HG02840 (cell line): ENCODE data around the gene ALG13.
A peak's percentile ranks its signal among the peaks of the same experiment; 100 is the strongest.
"Not testable (repeated sequence)": the region's sequence is repeated elsewhere in the genome, so short reads cannot be mapped to it uniquely, and the experiment has no call there.

Experiments used
- ATAC-seq: cut with Tn5 transposase; IDR thresholded peaks from one replicate; pipeline ENCODE4 v1.9.1; 2021; ENCODE audit warnings: mild to moderate bottlenecking, moderate library complexity, moderate number of reproducible peaks; ENCODE audit not compliant: unreplicated experiment, low FRiP score

Gene ALG13

DNA sequence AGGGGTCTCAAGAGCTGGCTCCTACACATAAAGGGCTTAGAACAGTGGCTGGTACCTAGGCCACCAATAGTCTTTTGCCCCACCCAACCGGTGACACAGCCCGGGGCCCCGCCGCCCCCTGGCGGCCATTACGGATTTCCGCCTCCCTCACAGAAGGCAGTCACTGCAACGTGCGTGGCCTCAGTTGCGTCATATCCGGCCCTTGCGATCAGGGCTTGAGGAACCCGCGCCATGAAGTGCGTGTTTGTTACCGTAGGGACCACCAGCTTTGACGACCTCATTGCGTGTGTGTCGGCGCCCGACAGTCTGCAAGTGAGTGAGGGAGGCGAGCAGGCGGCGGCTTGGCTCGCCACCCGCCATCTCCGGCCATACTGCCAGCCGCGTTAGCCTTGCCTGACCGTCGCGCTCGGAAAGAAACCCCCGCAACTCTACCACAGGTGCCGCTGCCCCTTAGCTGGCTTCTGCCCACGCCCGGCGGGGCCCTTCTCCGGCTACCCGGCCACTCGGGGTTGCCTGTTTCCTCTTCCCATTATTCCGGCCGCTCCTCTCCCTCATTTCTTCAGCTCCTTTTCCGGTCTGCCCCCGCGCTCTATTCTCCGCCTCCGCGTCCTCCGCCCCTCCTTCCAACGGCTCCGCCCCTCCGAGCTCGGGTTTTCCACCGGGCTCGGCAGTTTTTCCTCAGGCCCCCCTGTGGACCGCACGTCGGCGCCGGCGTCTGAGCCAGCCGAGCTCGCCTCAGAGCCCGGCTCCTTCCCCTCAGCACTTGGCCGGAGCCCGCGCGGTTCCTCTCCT is at the start of gene ALG13:
Gene ALG13, plus strand, starts transcription at position 183 of the 792 bp plus-strand sequence. Its CDS starts 49 bp downstream, at position 232.
- ATAC-seq = peak; percentile 96

DNA sequence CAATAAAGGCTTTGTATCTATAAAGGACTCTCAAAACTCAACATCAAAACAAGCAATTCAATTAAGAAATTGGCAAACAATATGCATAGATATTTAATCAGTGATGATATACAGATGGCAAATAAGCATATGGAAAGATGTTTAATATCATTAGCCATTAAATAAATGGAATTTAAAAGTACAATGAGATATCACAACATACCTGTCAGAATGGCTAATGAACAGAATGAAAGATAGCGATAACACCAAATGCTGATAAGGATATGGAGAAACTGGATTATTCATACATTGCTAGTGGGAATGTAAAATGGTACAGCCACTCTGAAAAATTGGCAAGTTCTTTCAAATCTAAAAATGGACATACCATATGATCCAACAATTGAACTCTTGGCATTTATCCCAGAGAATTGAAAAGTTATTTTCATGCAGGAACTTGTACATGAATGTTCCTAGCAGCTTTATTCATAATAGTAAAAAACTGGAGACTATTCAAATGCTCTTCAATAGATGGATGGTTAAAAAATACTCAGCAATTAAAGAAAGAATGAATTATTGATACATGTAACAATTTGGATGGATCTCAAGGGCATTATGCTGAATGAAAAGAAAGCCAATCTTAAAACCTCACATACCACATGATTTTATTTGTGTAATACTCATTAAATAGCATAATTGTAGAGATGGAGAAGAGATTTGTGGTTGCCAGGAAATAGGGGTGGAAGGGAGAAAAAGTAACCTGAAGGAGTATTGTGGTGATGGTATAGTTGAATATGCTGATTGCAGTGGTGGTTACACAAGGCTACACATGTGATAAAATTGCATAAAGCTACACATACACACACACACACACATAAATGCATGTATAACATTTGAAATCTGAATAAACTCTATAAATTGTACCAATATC is 45.9 kb upstream of the ALG13 start:
- ATAC-seq = no peak

DNA sequence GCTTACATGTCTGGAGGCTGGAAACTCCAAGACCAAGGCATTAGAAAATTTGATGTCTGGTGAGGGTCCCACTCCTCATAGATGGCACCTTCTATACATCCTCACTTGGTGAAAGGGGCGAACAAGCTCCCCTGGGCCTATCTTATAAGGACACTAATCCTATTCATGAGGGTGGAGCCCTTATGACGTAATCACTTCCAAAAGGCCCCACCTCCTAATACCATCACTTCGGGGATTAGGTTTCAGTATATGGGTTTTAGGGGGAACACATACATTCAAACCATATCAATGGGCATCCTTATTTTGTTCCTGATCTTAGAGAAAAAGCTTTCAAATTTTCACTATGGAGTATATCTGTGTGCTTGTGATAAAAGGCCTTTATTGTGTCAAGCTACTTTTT is 39.0 kb upstream of the ALG13 start:
- no peak for ATAC-seq

DNA sequence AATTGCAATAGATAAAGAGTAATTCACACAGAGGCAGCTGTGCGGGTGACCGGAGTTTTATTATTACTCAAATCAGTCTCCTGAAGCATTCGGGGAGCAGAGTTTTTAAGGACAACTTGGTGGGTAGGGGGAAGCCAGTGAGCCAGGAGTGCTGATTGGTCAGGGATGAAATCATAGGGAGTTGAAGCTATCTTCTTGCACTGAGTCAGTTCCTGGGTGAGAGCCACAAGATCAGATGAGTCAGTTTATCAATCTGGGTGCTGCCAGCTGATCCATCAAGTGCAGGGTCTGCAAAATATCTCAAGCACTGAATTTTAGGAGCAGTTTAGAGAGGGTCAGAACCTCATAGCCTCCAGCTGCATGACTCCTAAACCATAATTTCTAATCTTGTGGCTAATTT is 35.8 kb upstream of the ALG13 start:
- not testable (repeated sequence) for ATAC-seq

DNA sequence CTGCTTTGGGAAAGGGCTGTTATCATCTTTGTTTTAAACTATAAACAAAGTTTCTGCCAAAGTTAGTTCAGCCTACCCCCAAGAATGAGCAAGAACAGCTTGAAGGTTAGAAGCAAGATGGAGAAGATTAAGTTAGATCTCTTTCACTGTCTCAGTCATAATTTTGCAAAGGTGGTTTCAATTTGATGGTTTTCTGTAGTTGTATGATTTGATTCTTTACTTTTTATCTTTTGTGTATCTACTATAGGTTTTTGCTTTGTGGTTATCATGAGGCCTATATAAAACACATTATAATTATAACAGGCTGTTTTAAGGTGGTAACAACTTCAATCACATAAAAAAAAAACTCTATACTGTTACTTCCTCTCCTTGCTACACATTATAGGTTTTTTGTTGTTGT is 35.4 kb upstream of the ALG13 start:
- no peak for ATAC-seq

DNA sequence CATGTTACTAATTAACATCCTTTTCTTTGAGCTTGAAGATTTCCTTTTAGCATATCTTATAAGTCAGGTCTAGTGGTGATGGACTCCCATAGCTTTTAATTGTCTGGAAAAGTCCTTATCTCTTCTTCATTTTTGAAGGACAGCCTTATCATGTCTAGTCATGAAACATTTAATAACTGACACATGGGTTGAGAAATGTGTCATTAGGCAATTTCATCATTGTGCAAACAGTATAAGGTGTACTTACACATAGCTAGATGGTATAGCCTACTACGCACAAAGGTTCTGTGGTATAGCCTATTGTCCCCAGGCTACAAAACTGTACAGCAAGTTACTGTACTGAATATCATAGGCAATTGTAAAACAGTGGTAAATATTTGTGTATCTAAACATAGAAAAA is 34.5 kb upstream of the ALG13 start:
- no peak for ATAC-seq

DNA sequence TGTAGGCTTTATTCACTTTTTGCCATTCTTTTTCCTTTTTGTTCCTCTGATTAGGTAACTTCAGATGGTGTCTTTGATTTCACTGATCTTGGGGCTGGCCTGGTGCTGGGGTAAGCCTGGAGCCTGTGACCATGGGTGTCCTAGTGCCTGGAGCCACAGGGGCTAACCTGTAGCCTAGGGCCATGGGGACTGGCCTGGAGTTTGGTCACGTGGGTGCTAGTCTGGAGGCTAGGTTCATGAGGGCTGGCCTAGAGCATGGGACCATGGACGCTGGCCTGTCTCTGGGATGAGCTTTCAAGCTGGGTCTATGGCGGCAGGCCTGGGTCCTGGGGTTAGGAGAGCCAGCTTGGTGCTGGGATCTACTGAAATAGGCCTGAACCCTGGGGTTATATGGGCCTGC is 32.2 kb upstream of the ALG13 start:
- no peak for ATAC-seq

DNA sequence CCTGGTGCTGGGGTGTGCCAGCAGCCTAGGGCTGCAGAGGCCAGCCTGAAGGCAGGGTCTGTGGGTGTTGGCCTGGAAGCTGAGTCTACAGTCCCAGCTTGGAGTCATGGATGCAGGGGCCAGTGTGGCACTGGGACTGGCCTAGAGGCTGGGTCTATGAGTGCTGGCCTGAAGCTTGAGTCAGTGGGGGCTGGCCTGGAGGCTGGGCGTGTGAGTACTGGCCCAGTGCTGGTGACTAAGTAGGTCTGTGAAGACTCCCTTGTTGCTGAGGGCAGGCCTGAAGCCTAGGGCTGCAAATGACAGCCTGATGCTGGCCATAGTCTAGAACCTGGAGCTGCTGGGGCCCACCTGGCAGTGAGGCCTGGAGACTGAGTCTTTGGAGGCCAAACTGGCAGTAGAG is 31.3 kb upstream of the ALG13 start:
- ATAC-seq = no peak

DNA sequence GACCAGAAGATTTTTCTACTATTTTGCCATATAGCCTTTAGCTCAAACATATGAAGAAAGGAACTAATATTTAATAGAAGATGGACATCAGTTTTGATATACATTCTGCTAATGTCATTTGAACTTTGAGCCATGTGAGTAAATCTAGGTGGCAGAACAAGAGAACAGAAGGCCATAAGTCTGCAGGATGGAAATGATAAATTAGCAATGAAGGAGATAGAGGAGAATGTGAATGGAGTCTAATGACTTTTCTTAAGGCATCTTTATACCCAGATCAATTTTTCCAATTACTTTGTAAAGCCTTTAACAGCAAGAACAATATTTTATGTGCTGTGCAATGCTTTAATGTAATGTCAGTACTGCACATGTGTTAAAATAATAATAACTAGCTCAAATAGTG is 30.1 kb upstream of the ALG13 start:
- no peak for ATAC-seq

DNA sequence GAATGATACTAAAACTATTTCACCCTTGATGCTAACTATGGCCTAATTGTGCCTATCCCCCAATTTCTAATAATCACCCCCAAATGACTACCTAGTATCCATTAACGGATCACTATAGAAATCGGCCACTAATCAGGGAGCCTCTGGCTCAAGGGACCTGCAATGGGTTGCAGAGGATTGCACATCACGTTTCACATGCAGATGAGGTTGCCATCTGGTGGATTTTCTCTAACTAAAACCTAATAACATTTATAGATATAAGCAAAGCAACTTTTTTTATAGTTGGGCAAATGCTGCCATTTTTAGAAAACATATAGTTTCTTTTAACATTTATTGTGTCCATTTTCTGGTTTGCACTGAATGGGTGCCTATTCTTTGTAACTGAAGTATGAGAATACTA is 28.3 kb upstream of the ALG13 start:
- ATAC-seq = no peak

DNA sequence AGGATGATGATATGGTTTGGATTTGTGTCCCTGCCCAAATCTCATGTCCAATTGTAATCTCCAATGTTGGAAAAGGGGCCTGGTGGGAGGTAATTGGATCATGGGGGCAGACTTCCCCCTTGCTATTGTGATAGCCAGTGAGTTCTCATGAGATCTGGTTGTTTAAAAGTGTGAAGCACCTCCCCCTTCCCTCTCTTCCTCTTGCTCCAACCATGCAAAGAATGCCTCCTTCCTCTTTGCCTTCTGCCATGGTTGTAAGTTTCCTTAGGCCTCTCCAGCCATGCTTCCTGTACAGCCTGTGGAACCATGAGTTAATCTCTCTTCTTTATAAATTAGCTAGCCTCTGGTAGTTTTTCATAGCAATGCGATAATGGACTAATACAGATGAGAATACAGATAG is 19.7 kb upstream of the ALG13 start:
- ATAC-seq = no peak

DNA sequence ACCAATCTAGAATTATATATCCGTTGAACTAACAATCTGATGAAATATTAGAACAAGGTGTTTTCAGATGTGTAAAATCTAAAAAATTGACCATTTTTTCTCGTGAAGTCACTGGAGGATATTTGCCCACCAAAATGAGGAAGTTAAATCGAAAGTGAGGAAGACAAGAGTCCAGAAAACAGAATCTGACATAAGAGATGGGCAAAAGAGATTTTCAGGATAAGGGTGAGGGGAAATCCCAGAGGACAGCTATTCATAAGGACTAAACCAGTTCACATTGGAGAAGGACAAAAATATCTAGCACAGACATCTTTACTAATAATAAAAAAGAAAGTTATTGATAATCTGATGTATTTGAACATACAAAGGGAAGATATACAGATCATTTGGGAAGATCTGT is 18.7 kb upstream of the ALG13 start:
- no peak for ATAC-seq

DNA sequence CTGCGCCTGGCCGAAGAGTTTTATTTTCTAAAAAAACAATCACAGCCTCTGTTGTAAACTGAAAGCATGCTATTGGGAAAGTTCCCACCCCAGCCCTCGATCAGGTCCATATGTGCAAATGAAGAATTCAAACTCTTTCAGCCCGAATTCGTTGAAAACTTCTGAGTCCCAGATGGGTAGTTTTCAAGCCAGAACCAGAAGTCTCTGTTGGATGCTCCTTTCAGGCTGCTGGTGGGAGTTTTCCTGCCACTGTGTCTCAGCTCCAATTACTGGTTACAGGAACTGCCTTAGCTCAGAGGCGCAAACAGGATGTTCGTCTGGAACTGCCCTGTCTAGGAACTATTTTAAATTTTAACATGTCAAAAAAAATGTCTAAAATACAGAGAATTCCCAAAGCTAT is 9.3 kb upstream of the ALG13 start:
- ATAC-seq = no peak

DNA sequence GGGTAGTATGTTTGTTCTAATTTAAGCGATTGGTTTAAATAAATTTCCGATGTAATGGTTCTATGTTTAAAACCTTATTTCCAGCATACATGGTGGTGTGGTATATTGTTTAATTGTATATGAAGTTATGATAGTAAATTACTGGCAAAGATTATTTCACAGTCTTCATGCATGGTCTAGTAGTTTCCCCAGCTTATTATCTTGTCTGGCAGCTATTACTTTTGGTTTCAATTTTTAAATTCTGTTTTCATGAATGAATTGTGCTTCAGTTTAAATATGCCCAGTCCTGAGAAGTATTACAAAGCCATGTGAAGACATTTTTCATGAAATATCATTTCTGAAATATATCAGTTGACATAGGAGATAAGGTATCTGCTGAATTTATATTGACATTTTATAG is 6.3 kb downstream of the ALG13 start:
- no peak for ATAC-seq

DNA sequence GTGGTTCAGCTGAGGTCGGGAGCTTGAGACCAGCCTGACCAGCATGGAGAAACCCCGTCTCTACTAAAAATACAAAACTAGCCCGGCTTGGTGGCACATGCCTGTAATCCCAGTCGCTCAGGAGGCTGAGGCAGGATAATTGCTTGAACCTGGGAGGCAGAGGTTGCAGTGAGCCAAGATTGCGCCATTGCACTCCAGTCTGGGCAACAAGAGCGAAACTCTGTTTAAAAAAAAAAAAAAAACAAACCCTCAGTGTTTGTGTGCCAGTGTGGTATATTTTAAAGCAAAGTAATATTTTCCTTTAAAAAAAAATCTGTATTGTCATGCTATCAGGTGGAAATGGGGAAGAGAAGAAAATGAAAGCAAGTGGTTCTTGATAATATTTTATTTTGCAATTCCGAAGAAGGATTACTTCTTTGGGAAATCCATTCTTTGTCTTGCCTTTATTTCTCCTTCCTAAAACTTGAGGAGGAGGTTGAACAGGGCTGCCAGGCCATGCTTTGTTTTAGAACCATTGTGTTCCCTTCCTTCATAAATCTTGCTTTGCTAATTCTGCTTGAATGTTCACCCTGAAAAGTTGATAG is 14.4 kb downstream of the ALG13 start:
- no peak for ATAC-seq

DNA sequence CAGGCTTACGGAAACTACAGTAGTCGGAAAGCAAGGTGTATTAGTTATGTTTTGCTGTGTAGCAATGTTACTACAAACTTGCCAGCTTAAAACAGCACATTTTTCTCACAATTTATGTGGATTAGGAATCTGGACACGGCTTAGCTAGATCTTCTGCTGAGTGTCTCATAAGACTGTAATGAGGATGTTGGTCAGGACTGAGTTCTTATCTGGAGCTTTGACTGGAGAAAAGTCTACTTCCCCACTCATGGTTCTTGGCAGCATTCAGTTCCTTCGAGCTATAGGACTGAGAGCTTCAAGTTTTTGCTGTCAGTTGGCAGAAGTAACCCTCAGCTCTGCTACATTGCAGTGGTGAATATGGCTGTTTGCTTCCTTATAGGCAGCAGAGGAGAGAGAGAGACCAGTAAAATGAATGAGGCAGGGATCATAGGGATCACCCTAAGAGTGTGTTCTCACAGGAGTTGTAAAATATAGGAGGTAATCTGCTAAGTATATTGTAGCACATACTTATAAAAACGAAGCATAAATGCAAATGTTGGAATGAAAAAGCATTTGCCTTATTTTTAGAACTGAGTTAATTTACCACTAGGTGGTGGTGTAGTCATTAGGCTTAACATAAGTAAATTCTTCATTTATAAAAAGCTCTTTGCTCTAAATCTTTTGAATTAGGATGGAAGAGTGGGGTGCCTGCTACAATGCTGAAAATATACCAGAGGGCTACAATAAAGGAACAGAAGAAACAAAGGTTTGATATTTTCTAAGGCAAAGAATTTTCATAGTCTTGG is 38.6 kb downstream of the ALG13 start:
- no peak for ATAC-seq

DNA sequence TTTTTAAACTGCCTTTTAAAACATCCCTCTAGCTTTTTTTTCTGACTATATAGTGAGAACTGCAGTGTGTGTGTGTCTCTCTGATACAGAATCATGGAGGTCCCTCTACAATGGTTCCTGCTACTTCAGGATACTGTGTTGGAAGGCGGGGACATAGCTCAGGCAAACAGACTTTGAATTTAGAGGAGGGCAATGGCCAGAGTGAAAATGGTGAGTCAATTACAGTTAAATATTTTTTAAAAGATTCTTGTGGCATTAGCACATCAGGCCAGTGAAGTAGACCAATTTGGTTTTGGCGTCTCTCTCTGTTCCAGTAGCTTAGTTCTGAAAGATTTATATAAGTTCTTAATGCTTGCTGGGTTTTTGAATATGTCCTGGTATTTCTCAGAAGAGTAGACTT is 47.1 kb downstream of the ALG13 start:
- ATAC-seq = no peak

DNA sequence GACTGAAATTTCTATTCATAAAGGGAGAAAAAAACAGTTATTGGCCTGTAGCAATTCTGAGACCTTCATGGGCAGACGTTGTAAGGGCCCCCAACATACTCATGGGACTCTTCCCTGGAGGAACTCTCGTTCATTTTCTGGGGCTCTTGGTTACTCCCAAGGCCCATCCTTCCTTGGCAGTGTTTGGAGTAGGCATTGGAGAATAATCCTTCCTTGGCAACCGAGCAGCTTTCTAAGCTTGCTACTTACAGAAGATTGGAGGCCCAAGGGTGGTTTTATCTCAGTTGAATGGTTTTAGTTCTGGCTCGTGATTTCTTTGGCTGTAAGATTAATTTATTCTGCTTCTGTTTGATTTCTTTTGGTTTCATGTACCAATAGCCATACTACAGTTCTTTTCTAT is 50.4 kb downstream of the ALG13 start:
- no peak for ATAC-seq

DNA sequence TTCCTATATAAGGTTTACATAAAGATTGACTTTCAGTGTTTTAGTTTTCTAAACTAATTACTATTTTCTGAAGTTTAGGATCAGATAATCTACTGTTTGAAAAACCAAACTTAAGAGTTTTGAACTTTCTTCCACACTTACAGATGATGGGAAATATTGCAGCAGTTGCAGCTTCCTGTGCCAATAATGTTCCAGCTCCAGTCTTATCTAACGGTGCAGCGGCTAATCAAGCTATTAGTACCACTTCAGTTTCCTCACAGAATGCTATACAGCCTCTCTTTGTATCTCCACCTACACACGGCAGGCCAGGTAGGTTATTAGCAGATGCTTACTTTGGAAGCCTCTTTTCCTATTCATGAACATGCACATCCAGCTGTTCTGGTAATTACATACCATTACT is 55.6 kb downstream of the ALG13 start:
- no peak for ATAC-seq

DNA sequence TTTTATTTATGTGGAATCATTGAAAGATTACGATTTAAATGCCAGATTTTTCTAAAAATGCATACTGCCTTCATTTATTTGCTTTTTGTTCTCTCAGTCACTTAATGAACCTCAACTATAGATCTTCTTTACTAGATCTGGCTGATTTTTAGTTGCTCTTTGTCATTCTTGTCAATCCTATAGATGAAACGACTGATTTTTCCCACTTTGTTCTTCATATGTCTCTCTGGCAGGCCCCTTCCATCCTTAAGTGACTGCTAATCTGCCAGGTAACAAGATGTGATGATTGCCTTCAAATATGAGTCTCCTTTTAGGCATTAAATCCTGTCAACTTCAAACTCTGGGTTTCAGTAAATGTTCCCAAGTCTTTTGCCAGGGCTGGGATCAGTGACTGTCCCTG is 61.0 kb downstream of the ALG13 start:
- no peak for ATAC-seq

DNA sequence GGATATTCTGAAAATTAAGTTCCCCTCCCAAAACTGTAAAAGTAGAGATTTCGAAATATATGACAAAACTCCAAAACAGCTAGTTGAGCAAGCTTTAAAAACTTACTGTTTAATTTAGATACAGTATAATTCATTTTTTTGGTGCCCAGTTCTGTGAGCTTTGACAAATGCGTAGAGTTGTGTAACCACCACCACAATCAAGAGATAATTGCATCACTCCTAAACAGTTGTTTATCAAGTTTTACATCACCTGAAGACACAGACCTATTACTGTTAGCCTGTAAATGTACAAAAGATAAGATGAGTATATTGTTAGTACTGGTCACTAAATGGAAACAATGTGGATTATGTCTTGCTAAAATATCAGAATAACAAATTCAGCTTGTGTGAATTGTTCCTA is 62.3 kb downstream of the ALG13 start:
- ATAC-seq = no peak
